ENCODE results near the gene KRTCAP2. TPM values are rescaled to one million over a fixed set of nuclear protein-coding genes. Genes with fewer than 3 reads are reported as not detected.

Gene KRTCAP2
- total RNA-seq, 1 experiment from 2014 or later, result 156 TPM

- POLR2A ChIA-PET (ENCODE audit: unreplicated experiment), result interaction anchor here (0.5 to 0.6 kb wide), 2 partner anchors 64 to 96 kb away, joined by 3 to 4 read pairs; no protein-coding TSS in a partner anchor
- CTCF ChIA-PET, result interaction anchor here (0.7 to 1.2 kb wide), 4 partner anchors 37 to 45 kb away, joined by 3 to 13 read pairs (median 4); partner anchors contain the start of gene KRTCAP2
- no peak for TF ChIP-seq EZH2 (IDR thresholded peaks at IDR 0.05; ENCODE audit: low read depth)
- TF ChIP-seq, protein P1, sequence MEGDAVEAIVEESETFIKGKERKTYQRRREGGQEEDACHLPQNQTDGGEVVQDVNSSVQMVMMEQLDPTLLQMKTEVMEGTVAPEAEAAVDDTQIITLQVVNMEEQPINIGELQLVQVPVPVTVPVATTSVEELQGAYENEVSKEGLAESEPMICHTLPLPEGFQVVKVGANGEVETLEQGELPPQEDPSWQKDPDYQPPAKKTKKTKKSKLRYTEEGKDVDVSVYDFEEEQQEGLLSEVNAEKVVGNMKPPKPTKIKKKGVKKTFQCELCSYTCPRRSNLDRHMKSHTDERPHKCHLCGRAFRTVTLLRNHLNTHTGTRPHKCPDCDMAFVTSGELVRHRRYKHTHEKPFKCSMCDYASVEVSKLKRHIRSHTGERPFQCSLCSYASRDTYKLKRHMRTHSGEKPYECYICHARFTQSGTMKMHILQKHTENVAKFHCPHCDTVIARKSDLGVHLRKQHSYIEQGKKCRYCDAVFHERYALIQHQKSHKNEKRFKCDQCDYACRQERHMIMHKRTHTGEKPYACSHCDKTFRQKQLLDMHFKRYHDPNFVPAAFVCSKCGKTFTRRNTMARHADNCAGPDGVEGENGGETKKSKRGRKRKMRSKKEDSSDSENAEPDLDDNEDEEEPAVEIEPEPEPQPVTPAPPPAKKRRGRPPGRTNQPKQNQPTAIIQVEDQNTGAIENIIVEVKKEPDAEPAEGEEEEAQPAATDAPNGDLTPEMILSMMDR (conservative IDR thresholded peaks at IDR 0.05), result no peak
- Histone ChIP-seq H3K4me2 (peak overlapping the region; percentile 99), H3K4me1 (replicated peaks; ENCODE audit: insufficient read depth) (peaks cover 61% of the 10 kb centered on the region), H3K4me3 (peak overlapping the region; percentile 85), H3K79me2 (ENCODE audit: low read depth) (peaks cover 44% of the 10 kb centered on the region), H3K27me3 (ENCODE audit: insufficient read depth, low read depth) (no peaks in the 10 kb centered on the region), H3K36me3 (ENCODE audit: low read depth) (peaks cover 13% of the 10 kb centered on the region), H3K9me2 (ENCODE audit: insufficient read depth) (no peaks in the 10 kb centered on the region), H3K9me3 (ENCODE audit: insufficient read depth, low read depth) (no peaks in the 10 kb centered on the region), H2AFZ (no peak overlapping the region), H3K27ac (peak overlapping the region; percentile 98), H4K20me1 (ENCODE audit: insufficient read depth) (no peaks in the 10 kb centered on the region), H3F3A (ENCODE audit: insufficient read depth, low read depth) (peaks cover 70% of the 10 kb centered on the region)
- DNase-seq, result no peak
- TSS peak; percentile 72 for BruUV-seq (replicated peaks)
- intact Hi-C loops (cut with micrococcal nuclease; ENCODE audit: unreplicated experiment), result loop anchor here (1.0 to 5.0 kb wide), 4 partner anchors 7 to 571 kb away; partner anchors contain the start of genes KRTCAP2, SLC50A1, TRIM46 and UBE2Q1
Observed at GRCh38 chr1:155127967-155128754, 44.9 kb downstream of the KRTCAP2 start.

DNA sequence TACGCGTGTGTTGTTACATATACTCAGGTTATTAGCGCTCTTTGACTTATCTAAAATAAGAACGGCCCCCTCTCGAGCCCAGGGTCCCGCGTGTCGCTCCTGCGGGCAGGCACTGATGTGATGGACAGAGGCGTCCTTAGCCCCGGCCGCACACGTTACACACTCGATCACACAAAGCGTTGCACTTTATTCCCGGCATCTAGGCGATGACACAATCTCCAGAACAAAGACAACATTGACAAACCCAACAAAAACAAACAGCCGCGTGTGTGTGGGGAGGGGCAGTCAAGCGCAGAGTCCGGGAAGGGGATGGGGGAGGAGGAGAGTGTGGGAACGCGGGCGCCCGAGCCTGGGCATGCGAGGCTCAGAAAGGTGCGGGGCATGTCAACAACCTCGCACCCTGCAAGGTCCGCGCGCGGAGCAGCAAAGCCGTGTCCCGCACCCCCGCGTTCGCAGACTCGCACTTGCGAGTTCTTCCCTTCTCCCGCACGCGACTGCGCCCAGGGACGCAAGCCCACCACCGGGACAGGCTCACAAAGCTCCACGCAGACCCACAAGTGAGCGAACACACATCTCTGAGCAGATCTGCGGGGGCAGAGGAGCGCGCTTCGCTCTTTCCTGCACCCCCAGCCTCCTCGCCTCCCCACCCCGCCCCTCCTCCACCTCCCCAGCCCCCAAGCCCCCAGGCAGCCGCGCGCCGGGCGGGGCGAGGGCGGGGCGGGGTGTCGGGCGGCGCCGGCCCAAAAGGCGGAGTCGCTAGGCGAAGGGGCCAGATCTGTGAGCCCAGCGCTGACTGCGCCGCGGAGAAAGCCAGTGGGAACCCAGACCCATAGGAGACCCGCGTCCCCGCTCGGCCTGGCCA, 45.8 kb downstream of the KRTCAP2 start, which contains the start of gene EFNA1:
TSS of gene EFNA1 (plus strand) at position 772 of the 862 bp plus-strand sequence. CDS start 102 bp downstream, outside the sequence.
- TF ChIP-seq, protein P1 (conservative IDR thresholded peaks at IDR 0.05), result no peak
- no peak for TF ChIP-seq EZH2 (IDR thresholded peaks at IDR 0.05; ENCODE audit: low read depth)
- POLR2A ChIA-PET (ENCODE audit: unreplicated experiment), result no interaction called here
- Histone ChIP-seq H3K4me2 (peak within 1 kb of the TSS; percentile 99), H3K4me3 (peak within 1 kb of the TSS; percentile 85), H3K9me3 (ENCODE audit: insufficient read depth, low read depth) (no peaks in the 10 kb centered on the region), H4K20me1 (ENCODE audit: insufficient read depth) (no peaks in the 10 kb centered on the region), H3K36me3 (ENCODE audit: low read depth) (peaks cover 8% of the 10 kb centered on the region), H3K79me2 (ENCODE audit: low read depth) (peaks cover 37% of the 10 kb centered on the region), H3K27ac (peak within 1 kb of the TSS; percentile 98), H3K27me3 (ENCODE audit: insufficient read depth, low read depth) (no peaks in the 10 kb centered on the region), H3K9me2 (ENCODE audit: insufficient read depth) (no peaks in the 10 kb centered on the region), H3K4me1 (replicated peaks; ENCODE audit: insufficient read depth) (peaks cover 59% of the 10 kb centered on the region), H3F3A (ENCODE audit: insufficient read depth, low read depth) (peaks cover 62% of the 10 kb centered on the region), H2AFZ (peak within 1 kb of the TSS; percentile 79)
- BruUV-seq (replicated peaks), result no TSS peak
- intact Hi-C loops (cut with micrococcal nuclease; ENCODE audit: unreplicated experiment), result loop anchor here (1.0 to 5.0 kb wide), 2 partner anchors 8 to 570 kb away; partner anchors contain the start of genes SLC50A1 and UBE2Q1
- peak; percentile 70 to 79 for DNase-seq
- CTCF ChIA-PET, result interaction anchor here (1.0 kb wide), 1 partner anchor 40 kb away, joined by 3 read pairs; no protein-coding TSS in a partner anchor

DNA sequence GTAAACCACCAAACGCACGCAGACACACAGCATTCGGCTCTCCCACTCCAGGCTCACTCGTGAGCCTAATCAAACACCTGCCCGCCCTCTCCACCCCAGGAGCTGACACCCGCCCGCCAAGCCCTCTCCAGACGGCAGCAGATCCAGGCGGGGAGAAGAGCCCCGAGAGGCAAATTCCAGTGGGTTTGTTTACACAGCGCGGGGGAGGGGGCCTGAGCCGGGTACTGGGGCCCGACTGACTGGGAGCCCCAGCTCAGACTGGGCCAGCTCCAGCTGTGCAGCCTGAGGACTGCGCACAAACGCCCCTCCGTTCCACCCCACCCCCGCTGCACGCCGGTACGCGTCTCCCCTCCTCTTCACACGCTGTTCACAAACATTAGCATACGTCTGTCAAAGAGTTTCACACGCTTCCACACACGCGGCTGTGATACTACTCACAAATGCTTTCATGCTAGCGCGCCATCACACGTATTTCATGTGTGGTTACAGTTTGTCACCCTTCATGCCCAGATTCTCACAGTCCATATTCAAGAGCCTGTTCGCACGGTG, 46.5 kb downstream of the KRTCAP2 start:
- Histone ChIP-seq H3K4me3 (peak overlapping the region; percentile 85), H3K9me3 (ENCODE audit: insufficient read depth, low read depth) (no peaks in the 10 kb centered on the region), H3K27me3 (ENCODE audit: insufficient read depth, low read depth) (no peaks in the 10 kb centered on the region), H3K27ac (peak overlapping the region; percentile 98), H3K4me1 (replicated peaks; ENCODE audit: insufficient read depth) (peaks cover 56% of the 10 kb centered on the region), H3K79me2 (ENCODE audit: low read depth) (peaks cover 32% of the 10 kb centered on the region), H2AFZ (peak overlapping the region; percentile 79), H3K36me3 (ENCODE audit: low read depth) (peaks cover 3% of the 10 kb centered on the region), H3F3A (ENCODE audit: insufficient read depth, low read depth) (peaks cover 58% of the 10 kb centered on the region), H3K9me2 (ENCODE audit: insufficient read depth) (no peaks in the 10 kb centered on the region), H4K20me1 (ENCODE audit: insufficient read depth) (no peaks in the 10 kb centered on the region), H3K4me2 (peak overlapping the region; percentile 99)
- intact Hi-C loops (cut with micrococcal nuclease; ENCODE audit: unreplicated experiment), result loop anchor here (1.0 to 5.0 kb wide), 2 partner anchors 9 to 569 kb away; partner anchors contain the start of genes SLC50A1 and UBE2Q1
- CTCF ChIA-PET, result no interaction called here
- DNase-seq, result peak; percentile 61 to 63
- no TSS peak for BruUV-seq (replicated peaks)
- TF ChIP-seq, protein P1 (conservative IDR thresholded peaks at IDR 0.05), result no peak; the same call in 1 of the 2 replicates
- no peak for TF ChIP-seq EZH2 (IDR thresholded peaks at IDR 0.05; ENCODE audit: low read depth)
- POLR2A ChIA-PET (ENCODE audit: unreplicated experiment), result interaction anchor here (0.6 kb wide), 1 partner anchor 19 kb away, joined by 3 read pairs; no protein-coding TSS in a partner anchor

All from PC-9 (cell line).